PC-3 (cell line): ENCODE results near the gene ANKRD13B. TPM values are rescaled to one million over a fixed set of nuclear protein-coding genes. Genes with fewer than 3 reads are reported as not detected.

Source experiments
- ATAC-seq: fragments of 200-7000 bp; cut with Tn5 transposase; 2 replicates; pipeline ENCODE4 v1.9.1; 2020; ENCODE audit warnings: mild to moderate bottlenecking, moderate library complexity
- BruUV-seq: library from RNA; stranded (reverse); fragments of 400-500 nt; replicated peaks from 2 replicates; lab custom pipeline; 2021; lab: Mats Ljungman, UMichigan
- CTCF ChIA-PET: fragments of 300-600 bp; sonication (Branson Sonifier 250); formaldehyde crosslinking; loops from one replicate; lab custom pipeline; 2022; ENCODE audit warnings: antibody characterized with exemption; lab: Charles Lee
- POLR2A ChIA-PET: fragments of 300-600 bp; sonication (Branson Sonifier 250); formaldehyde crosslinking; loops from one replicate; lab custom pipeline; 2022; ENCODE audit warnings: antibody characterized with exemption; ENCODE audit not compliant: unreplicated experiment; lab: Charles Lee
- DNase-seq: peaks from one replicate; pipeline ENCODE4 v3.0.0-alpha.2; 2015
- H2AFZ ChIP-seq: fragments of 300-600 bp; sonication (generic); 2 replicates; pipeline ENCODE4 v1.6.0; 2016; ENCODE audit warnings: antibody characterized with exemption, low read length
- H3F3A ChIP-seq: fragments of 300-600 bp; sonication (generic); one replicate; pipeline ENCODE4 v1.6.0; 2017; ENCODE audit warnings: antibody characterized with exemption, low read length, control low read depth, mild to moderate bottlenecking; ENCODE audit not compliant: unreplicated experiment
- H3K27ac ChIP-seq: fragments of 300-600 bp; sonication (generic); 2 replicates; pipeline ENCODE4 v1.5.1; 2016; ENCODE audit warnings: mild to moderate bottlenecking, low read length
- H3K27me3 ChIP-seq: fragments of 300-600 bp; sonication (generic); 2 replicates; pipeline ENCODE4 v1.6.1; 2016; ENCODE audit warnings: low read length, mixed read lengths
- H3K36me3 ChIP-seq: fragments of 300-600 bp; sonication (generic); 2 replicates; pipeline ENCODE4 v1.6.1; 2016; ENCODE audit warnings: low read depth, mixed run types, low read length, mixed read lengths
- H3K4me1 ChIP-seq: fragments of 300-600 bp; sonication (generic); 2 replicates; pipeline ENCODE4 v1.5.1; 2016; ENCODE audit warnings: low read length; ENCODE audit not compliant: insufficient read depth
- H3K4me2 ChIP-seq: fragments of 300-600 bp; sonication (generic); 2 replicates; pipeline ENCODE4 v1.6.0; 2016; ENCODE audit warnings: low read length
- H3K4me3 ChIP-seq: fragments of 300-600 bp; sonication (generic); 2 replicates; pipeline ENCODE4 v1.5.1; 2016; ENCODE audit warnings: mild to moderate bottlenecking, low read length, mixed read lengths
- H3K79me2 ChIP-seq: fragments of 300-600 bp; sonication (generic); 2 replicates; pipeline ENCODE4 v1.6.1; 2017; ENCODE audit warnings: low read length, mixed read lengths
- H3K9ac ChIP-seq: fragments of 300-600 bp; sonication (generic); 2 replicates; pipeline ENCODE4 v1.6.0; 2016; ENCODE audit warnings: mild to moderate bottlenecking, low read length
- H3K9me2 ChIP-seq: fragments of 300-600 bp; sonication (generic); replicated peaks from 2 replicates; pipeline ENCODE4 v1.6.1; 2016; ENCODE audit warnings: mixed run types, low read length, mixed read lengths
- H3K9me3 ChIP-seq: fragments of 300-600 bp; sonication (generic); 2 replicates; pipeline ENCODE4 v1.6.1; 2016; ENCODE audit warnings: low read length, mixed read lengths
- H4K20me1 ChIP-seq: fragments of 300-600 bp; sonication (generic); 2 replicates; pipeline ENCODE4 v1.6.1; 2016; ENCODE audit warnings: low read length, mixed read lengths
- EZH2 ChIP-seq: fragments of 300-600 bp; sonication (generic); IDR thresholded peaks from one replicate; pipeline ENCODE4 v1.6.1; 2017; ENCODE audit warnings: antibody characterized with exemption, mild to moderate bottlenecking, low read length; ENCODE audit not compliant: unreplicated experiment
- EZH2phosphoT487 ChIP-seq: fragments of 300-600 bp; sonication (generic); IDR thresholded peaks from 2 replicates; pipeline ENCODE4 v1.6.1; 2018; ENCODE audit warnings: mild to moderate bottlenecking, antibody characterized with exemption, low read length, borderline replicate concordance
- intact Hi-C: fragments of 100-400 bp; cut with micrococcal nuclease; formaldehyde crosslinking; loops from 2 replicates; pipeline ENCODE4 v1.9.0; 2023
- total RNA-seq: library from RNA; depleted of rRNA; stranded (reverse); fragments of >200 nt; gene quantifications from 2 replicates; pipeline ENCODE4 v1.2.3, GENCODE V29; 2014
- TF ChIP-seq, protein P1 (sequence below): fragments of 300-600 bp; sonication (generic); conservative IDR thresholded peaks from 2 replicates; pipeline ENCODE4 v1.5.1; 2017; ENCODE audit warnings: antibody characterized with exemption, low read depth, mild to moderate bottlenecking, low read length

The ANKRD13B gene
- total RNA-seq, 1 experiment from 2014 or later: 11.2 TPM

DNA sequence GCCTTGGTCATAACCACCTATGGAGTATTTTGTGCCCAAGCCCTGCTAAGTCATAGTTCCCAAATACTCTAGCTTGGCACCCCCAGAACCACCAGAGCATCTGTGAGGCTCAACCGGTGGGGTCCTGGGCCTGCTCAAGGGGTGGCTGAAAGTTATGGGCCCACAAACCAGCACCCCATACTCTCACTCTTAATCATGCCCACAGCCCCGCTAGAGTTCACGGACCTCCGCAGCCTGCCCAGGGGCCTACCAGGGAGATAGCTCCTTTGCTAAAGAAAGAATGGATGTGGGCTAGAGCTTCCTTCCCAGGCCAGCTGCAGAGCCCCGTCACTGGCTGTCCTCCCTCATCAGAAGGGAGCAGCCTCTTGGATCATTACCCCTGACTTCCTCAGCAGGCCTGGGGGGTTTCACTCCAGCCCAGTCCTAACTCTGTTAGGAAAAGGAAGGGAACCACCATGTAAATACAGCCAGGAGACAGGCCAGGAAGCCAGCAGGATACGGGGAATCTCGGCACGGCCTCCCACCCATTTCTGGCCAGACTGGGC is 4.8 kb upstream of the ANKRD13B start:
- CTCF ChIA-PET: interaction anchor here (2.0 kb wide), 1 partner anchor 29 kb away, joined by 9 read pairs; no protein-coding TSS in a partner anchor
- ATAC-seq (no peak), DNase-seq (no peak)
- intact Hi-C loops: no loop called here
- Histone ChIP-seq H3K9ac (peak overlapping the region; percentile 66), H3K79me2 (peaks cover 40% of the 10 kb centered on the region), H3F3A (no peaks in the 10 kb centered on the region), H3K36me3 (no peaks in the 10 kb centered on the region), H3K4me3 (peak overlapping the region; percentile 89), H3K9me3 (no peaks in the 10 kb centered on the region), H3K27me3 (no peaks in the 10 kb centered on the region), H3K4me2 (peak overlapping the region; percentile 99), H3K4me1 (peaks cover 32% of the 10 kb centered on the region), H3K27ac (no peak overlapping the region), H2AFZ (no peak overlapping the region), H3K9me2 (no peaks in the 10 kb centered on the region), H4K20me1 (no peaks in the 10 kb centered on the region)
- TF ChIP-seq EZH2phosphoT487 (no peak), EZH2 (no peak)
- TF ChIP-seq, protein P1, sequence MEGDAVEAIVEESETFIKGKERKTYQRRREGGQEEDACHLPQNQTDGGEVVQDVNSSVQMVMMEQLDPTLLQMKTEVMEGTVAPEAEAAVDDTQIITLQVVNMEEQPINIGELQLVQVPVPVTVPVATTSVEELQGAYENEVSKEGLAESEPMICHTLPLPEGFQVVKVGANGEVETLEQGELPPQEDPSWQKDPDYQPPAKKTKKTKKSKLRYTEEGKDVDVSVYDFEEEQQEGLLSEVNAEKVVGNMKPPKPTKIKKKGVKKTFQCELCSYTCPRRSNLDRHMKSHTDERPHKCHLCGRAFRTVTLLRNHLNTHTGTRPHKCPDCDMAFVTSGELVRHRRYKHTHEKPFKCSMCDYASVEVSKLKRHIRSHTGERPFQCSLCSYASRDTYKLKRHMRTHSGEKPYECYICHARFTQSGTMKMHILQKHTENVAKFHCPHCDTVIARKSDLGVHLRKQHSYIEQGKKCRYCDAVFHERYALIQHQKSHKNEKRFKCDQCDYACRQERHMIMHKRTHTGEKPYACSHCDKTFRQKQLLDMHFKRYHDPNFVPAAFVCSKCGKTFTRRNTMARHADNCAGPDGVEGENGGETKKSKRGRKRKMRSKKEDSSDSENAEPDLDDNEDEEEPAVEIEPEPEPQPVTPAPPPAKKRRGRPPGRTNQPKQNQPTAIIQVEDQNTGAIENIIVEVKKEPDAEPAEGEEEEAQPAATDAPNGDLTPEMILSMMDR: no peak
- BruUV-seq: no TSS peak
- POLR2A ChIA-PET: interaction anchor here (0.6 kb wide), 1 partner anchor 197 kb away, joined by 9 read pairs; no protein-coding TSS in a partner anchor

DNA sequence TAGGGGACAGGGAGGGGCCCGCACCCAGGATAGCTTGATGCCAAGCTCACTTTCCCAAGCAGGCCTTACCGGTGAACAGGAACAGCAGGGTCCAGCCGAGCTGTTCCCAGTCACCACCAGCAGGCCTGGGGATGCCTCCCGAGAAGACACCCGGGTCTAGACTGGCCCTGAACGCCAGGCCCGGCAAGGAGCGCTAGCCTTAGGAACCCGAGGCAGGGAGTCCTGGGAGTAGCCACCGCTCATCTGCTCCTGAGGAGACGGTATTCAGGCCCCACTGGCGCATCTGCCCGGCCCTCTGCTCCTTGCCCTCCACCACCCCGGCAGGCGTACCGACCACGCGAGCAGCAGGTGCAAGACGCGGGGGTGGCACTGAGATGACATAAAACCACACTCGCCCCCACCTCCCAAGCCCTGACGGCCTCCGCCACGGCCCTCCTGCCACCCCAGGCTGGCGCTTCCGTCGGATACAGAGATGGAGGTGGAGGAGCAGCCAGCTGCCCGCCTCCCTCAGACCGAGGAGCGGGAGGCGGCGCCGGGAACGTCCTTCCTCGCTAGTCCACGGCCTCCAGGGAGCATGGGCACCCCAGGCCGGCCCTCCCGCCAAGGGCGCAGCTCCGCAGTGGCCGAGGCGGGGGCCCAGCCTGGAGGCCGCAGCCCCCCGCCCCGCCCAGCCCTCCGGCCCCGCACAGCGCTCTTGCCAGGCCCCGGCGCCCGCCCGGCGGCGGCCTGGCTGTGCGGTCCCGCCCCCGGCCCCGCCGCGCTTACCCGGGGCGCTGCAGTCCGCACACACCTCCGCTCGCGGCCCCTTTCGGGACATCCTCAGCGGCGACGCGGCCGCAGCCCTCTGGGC is 4.1 kb upstream of the ANKRD13B start:
- Histone ChIP-seq H3K27ac (no peak overlapping the region), H3K4me1 (peaks cover 32% of the 10 kb centered on the region), H3F3A (no peaks in the 10 kb centered on the region), H3K9me2 (no peaks in the 10 kb centered on the region), H3K79me2 (peaks cover 40% of the 10 kb centered on the region), H4K20me1 (no peaks in the 10 kb centered on the region), H2AFZ (peak overlapping the region; percentile 55), H3K4me2 (peak overlapping the region; percentile 99), H3K36me3 (no peaks in the 10 kb centered on the region), H3K9ac (peak overlapping the region; percentile 66), H3K27me3 (no peaks in the 10 kb centered on the region), H3K4me3 (peak overlapping the region; percentile 89), H3K9me3 (no peaks in the 10 kb centered on the region)
- intact Hi-C loops: no loop called here
- TF ChIP-seq EZH2phosphoT487 (no peak), EZH2 (no peak)
- TF ChIP-seq, protein P1: no peak
- CTCF ChIA-PET: interaction anchor here (2.0 kb wide), 1 partner anchor 29 kb away, joined by 9 read pairs; no protein-coding TSS in a partner anchor
- POLR2A ChIA-PET: no interaction called here
- peak; percentile 20 for ATAC-seq
- BruUV-seq: no TSS peak
- DNase-seq: peak; percentile 15
